Right renal pelvis (tissue), 4 donors: Measurements from ENCODE around the gene GIGYF2. TPM values are rescaled to one million over a fixed set of nuclear protein-coding genes. Genes with fewer than 3 reads are reported as not detected.
A peak's percentile ranks its signal among the peaks of the same experiment; 100 is the strongest.
"Not testable (repeated sequence)": the region's sequence is repeated elsewhere in the genome, so short reads cannot be mapped to it uniquely, and the experiment has no call there.

Source experiments
- DNase-seq, 4 donors: peaks; one replicate each; pipeline ENCODE4 v3.0.0-alpha.2; 2013; ENCODE audit warnings: low read depth in 4 of 4, low spot score in 3 of 4, missing footprints in 1 of 4
- polyA plus RNA-seq, 4 donors: library from polyadenylated mRNA; unstranded; fragments of 120-200 nt; gene quantifications; one replicate each; pipeline ENCODE4 v1.2.1, GENCODE V29; 2013; ENCODE audit not compliant: insufficient read length in 4 of 4

The GIGYF2 gene
- polyA plus RNA-seq, 4 donors: 57.9 to 69.3 (median 66.4) TPM

DNA sequence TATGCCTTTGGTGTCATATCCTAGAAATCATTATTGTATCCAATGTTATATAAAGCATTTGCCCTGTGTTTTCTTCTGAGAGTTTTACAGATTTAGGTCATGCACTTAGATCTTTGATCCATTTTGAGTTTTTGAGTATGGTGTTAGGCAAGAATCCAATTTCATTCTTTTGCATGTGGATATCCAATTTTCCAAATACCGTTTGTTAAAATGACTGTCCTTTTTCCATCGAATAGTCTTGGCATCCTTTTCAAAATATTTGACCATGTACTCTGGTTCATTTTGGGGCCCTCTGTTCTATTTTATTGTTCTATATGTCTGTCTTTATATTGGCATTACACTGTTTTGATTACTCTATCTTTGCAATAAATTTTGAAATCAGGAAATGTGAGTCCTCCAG is 103.0 kb downstream of the GIGYF2 start:
- no peak for DNase-seq

DNA sequence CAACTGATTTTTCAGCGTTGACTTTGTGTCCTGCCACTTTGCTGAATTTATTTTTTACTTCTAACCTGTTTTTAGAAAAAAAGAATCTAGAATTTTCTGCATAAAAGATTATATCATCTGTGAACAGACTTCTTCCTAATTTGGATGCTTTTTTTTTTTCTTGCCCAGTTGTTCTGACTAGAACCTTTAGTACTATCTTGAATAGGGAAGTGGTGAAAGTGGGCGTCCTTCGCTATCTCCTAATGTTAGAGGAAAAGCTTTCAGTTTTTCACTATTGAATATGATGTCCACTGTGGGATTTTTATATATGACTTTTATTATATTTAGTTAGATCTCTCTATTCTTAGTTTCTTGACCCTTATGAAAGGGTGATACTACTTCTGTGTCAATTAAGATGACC is 105.0 kb downstream of the GIGYF2 start:
- DNase-seq: no peak

DNA sequence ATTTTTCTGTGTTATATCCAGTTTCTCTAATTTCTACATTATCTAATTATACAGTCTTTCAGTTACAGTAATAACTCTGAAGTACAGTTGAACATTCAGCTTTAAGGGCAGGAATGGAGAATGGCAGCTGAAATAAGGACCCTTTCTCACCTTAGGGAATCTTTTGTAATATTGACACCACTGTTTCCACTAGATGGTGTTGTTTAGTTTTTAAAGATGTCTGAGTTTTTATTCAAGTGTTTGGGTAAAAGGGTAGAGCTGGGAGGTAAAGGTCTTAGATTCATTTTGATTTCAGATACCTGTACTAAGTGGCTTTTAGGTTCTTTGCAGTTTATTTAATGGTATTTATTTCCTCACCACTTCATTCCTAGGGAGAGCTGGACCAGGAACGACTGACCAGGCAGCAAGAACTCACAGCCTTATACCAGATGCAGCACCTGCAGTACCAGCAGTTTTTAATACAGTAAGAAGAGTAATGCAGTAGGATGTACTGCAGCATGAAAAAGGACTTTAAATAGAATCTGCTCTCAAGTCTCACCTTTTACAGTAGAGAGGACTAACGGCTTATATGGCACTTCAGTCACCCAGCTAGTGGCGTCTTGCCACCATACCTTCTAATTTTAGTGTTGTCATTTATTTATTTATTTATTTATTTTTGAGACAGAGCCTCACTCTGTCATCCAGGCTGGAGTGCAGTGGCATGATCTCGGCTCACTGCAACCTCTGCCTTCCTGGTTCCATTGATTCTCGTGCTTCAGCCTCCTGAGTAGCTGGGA is 112.4 kb downstream of the GIGYF2 start:
- no peak for DNase-seq

GRCh38 chr2:232810444-232810843 is 113.3 kb downstream of the GIGYF2 start:
- DNase-seq: no peak

- DNase-seq: no peak
Measured at GRCh38 chr2:232815569-232815968, 118.4 kb downstream of the GIGYF2 start.

DNA sequence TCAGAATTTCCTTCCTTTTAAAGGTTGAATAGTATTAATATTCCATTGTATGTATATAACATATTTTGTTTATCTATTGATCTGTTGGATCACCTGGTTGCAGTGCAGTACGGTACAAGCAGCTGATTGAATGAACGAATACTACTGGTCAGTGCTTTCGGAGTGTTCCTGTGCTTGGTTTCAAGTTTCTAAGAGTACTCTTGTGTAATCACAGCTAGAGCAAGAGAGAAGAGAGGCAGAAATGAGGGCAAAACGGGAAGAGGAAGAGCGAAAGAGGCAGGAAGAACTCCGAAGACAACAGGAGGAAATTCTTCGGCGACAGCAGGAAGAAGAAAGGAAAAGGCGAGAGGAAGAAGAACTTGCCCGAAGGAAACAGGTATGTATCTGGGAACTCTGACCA is 119.5 kb downstream of the GIGYF2 start:
- DNase-seq: no peak

DNA sequence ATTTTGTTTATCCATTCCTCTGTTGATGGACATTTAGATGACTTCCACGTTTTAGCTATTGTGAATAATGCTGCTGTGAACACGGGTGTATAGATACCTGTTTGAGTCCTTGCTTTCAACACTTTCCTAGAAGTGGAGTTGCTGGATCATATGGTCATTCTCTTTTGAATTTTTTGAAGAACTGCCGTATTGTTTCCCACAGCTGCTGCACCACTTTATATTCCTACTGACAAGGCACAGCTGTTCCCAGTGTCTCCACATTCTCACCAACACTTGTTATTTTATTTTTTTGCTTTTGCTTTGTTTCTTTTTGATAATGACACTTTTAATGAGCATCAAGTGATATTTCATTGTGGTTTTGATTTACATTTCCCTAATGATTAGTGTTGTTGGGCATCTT is 120.6 kb downstream of the GIGYF2 start:
- no peak for DNase-seq

DNA sequence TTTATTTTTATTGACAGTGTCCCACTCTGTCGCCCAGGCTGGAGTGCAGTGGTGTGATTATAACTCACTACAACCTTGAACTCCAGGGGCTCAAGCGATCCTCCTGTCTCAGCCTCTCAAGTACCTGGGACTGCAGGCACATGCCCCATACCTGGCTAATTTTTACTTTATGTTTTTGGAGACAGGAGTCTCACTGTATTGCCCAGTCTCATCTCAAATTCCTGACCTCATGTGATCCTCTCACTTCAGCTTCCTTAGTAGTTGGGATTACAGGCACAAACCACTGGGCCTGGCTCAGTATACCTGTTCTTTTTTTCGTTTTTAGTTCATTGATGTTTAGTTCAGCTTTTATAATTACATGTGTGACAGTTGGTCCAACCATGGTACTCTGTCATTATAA is 132.9 kb downstream of the GIGYF2 start:
- DNase-seq: no peak

DNA sequence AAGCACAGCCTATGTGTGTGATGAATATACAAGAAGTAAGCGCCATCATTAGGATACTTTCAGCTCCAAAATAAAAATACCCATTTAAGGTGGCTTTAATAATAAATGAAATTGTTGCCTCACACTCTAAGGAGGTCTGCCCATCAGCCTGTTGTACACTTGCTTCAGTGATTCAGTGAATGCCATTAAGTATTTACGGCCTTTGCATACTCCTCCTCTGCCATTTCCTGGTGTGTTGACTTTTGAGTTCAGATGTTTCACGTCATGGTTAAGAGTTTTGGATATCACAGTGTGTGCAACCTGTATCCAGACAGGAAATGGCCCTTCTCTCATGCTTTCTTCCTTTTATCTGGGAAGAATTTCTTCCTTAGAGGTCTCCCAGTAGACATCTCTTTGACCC is 134.4 kb downstream of the GIGYF2 start:
- DNase-seq: peak in 1 of 4 donors; percentile 14

- no peak for DNase-seq
Measured at GRCh38 chr2:232833830-232834229, 136.7 kb downstream of the GIGYF2 start.

GRCh38 chr2:232835687-232836208 is 138.6 kb downstream of the GIGYF2 start:
- DNase-seq: no peak

DNA sequence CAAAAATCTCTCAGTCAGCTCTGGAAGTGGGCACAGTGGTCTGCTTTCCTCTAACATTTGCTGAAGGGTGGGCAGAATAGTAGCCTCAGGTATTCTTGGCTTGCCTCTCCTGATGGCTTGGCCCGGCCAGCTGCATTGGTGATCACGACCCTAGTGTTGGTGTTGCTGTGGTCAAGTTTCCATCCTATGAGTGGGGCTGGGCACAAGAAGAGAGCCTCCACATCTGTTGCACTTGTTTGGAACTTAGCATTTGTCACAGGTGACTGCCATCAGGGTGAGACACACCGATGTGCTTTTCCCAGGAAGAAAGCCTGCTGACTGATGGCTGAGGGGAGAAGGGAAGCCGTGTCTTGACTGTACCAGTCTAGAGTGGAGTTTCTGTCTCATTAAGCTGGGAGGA is 139.8 kb downstream of the GIGYF2 start:
- DNase-seq: no peak

DNA sequence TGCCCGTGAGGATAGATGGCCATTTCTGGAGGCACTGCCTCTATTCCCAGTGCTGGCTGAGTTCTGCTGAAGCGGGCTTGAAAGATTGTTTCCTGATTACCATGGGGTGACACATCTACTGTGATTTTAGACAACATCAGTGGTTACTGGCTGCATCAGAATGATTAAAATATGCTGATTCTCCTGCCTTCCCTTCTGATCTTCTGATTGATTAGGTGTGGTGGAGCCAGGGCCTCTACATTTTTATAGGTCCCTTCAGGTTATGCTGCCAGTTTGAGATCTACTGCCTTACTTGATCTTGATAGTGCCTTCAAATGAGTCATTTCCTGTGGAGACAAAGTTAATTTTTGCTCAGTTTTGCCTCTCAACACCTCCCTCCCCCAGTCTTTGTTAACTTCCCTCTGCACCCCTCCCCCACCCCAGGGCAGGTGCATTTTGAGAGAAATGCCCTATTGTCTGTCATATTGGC is 141.3 kb downstream of the GIGYF2 start:
- DNase-seq: no peak

GRCh38 chr2:232839411-232840079 is 142.4 kb downstream of the GIGYF2 start:
- DNase-seq: no peak

- DNase-seq: no peak
Measured at GRCh38 chr2:232842689-232843088, 145.6 kb downstream of the GIGYF2 start.

- DNase-seq: no peak
Measured at GRCh38 chr2:232843834-232844233, 146.7 kb downstream of the GIGYF2 start.

- DNase-seq: no peak
Measured at GRCh38 chr2:232846055-232846454, 148.9 kb downstream of the GIGYF2 start.

GRCh38 chr2:232850039-232850438 is 152.9 kb downstream of the GIGYF2 start:
- DNase-seq: no peak

DNA sequence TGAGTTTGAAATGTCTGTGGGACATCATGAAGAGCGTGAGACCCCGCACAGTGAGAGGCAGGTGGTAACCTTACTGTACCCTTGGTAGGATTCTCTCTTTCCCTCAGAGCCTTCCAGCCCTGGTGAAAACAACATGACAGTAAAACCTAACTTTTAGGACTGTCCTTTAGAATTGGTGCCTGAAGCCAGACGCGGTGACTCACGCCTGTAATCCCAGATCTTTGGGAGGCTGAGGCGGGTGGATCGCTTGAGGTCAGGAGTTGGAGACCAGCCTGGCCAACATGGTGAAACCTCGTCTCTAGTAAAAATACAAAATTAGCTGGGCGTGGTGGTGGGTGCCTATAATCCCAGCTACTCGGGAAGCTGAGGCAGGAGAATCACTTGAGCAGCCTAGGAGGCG is 154.9 kb downstream of the GIGYF2 start:
- DNase-seq: not testable (repeated sequence)

DNA sequence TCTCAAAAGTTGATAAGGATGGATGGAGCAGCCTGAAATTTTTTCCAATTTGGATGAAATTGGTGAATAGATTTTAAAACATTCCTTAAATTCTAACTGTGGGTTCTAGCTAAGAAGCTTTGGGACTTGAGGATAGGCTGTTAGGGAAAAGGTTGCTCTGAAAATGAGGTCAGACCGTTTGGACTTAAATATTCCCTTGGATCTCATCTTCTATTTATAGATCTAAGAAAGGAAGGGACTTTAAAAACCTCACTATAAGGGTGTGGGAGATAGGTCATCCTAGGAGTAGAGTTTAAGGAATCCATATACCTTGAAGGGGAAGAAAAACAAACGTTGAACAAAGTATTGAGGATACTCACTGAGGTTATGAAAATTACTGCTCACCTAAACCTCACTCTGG is 155.5 kb downstream of the GIGYF2 start:
- DNase-seq: no peak

DNA sequence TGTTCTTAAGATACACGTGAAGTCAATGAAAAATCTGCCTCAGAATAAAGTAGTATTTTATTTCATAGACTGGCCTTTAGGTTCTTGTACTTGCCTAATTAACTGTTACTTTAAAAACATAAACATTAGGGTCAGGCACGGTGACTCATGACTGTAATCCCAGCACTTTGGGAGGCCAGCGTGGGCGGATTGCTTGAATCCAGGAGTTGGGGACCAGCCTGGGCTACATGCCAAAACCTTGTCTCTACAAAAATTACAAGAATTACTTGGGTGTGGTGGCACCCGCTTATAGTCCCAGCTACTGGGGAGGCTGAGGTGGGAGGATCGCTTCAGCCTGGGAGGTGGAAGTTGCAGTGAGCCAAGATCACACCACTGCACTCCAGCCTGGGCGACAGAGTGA is 157.0 kb downstream of the GIGYF2 start:
- DNase-seq: no peak

DNA sequence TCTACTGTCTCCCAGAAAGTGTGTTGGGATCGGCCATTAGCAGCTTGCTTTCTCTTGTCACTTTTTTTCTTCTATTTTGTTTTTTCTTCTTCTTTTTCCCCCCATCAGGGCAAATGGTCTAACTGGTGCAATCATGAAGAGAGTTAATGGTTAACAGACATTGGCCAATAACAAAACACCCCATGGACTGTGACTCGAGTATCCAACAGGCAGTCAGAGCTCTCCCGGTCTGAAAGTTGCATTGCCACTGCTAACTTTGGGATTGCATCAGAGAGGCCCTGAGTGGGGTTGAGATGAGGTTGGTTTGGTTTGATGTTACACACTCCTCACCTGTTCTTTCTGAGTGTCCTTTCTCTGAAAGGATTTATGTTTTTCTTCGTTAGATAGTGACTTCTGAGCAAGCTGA is 160.0 kb downstream of the GIGYF2 start:
- DNase-seq: no peak
